ENCODE results near the gene TRIM36.

Gene TRIM36

DNA sequence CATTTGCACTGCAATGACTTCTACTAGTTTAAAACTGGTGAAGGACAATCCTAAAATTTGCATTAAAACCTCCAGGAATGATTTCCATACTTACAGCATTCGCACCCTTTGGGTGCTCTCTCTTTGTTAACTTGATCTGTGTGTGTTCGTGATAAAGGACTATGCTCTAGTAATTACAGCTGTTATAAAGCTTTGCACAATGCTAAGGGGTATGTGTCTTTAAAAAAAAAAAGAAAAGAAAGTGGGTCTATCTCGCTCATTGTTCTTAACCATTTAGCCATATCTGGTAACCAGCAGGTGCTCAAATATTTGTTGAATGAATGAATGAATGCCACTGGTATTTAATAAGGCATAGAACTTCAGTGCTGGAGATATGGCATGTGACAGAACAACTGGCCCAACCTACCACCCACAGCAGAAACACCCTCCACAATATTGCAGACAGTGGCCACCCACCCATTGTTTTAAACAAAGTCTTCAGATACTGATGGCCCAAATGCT, 8.7 kb downstream of the TRIM36 start:
- no peak for DNase-seq

DNA sequence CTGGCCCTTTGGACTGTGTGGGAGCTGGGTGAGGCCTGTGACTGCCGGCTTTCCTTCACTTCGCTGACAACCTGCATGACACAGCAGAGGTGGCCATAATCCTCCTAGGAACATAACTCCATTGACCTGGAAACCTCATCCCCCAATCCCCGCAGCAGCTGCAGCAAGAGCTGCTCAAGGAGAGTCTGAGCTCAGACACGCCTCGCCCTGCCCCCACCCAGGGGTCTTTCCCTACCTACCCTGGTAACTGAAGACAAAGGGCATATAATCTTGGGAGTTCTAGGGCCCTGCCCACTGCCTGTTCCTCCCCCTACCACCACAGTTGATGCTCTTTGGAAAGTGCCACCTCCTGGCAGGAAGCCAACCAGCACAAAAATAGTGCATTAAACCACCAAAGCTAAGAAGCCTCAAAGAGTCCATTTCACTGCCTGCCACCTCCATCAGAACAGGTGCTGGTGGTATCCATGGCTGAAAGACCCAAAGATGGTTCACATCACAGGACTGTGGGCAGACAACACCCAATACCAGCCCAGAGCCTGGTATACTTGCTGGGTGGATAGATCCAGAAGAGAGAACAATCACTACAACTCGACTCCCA, 18.4 kb downstream of the TRIM36 start:
- DNase-seq: no peak

DNA sequence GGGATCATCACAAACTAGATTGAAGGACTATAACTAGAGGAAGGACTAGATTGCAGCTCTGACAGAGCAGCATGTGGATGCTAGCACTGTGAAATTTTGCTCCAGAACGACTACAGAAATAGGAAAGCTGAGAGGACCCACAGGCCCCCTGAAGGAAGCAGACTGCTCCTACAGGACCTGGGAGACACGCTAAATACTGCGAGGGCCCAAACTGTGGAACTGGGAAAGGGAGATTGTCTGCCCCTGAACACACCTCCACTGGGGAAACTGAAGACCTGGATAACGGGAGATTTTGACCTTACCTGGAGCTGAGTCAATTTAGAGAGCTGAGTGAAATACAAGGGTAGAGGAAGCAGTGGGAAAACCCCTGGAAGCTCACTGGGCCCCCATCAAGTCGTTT, 19.2 kb downstream of the TRIM36 start:
- DNase-seq: no peak

DNA sequence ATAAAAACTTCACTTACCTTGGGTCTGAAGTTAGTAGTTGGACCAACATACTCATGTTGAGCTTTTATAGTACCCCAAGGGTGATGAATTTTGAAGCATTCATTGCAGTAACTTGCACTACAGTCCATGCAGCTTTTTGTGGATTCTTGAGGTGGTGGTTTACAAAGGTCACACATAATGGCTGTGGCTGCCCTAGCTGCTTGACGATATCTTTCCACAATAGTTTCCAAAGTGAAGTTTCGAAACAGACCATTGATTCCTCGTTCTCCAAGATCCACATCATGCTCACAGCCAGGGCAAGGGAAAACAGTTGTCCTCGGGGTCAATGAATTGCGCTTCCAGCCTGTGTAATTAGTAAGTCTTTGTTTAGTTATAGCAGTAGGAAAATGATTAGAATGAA, 22.7 kb downstream of the TRIM36 start:
- no peak for DNase-seq

DNA sequence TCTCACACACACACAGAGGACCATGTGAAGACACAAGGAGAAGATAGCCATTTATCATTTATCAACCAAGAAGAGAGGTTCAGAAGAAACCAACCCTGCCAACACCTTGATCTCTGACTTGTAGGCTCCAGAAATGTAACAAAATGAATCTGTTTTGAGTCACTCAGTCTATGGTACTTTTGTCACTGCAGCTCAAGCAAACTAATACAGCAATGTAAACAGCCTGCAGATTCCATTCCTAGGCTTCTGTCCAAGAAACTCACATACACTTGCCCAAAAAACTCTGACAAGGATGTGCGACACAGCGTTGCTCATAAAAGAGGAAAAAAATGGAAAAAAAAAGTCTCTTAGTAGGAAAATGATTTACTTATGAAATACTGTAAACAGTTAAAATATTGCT, 33.4 kb downstream of the TRIM36 start:
- DNase-seq: no peak

DNA sequence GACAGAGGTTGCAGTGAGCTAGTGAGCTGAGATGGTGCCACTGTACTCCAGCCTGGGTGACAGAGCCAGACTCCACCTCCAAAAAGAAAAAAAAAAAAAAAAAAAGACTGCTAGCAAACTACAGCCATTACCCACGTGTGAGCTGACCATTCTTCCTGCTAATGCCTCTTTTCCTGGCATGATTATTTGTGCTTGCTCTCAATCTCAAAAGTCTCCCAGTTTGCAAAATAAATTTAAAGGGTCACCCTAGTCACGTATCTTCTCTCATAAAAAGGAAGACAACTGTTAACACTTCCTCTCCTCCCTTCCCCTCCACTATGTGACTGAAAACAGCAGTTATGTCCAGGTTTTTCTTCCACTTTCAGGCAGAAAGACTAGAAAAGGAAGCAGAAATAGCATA, 37.2 kb downstream of the TRIM36 start:
- no peak for DNase-seq

DNA sequence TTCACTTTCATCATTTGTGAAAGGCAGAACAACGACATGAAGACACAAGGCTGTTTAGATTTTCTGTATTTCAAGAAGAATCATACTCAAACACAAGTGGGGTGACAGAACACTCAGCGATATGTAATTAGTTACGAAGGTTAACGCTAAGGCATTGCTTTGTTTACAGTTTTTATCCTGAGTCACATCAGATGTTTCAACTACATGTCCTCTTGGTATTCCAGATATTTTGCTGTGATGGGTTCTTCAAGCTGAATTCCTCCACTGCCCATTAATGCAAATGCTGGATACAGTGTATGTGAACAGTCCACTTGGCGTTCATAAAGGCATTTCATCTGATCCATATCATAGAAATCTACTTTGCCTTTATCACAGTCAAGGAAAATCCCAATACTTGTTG, 43.4 kb downstream of the TRIM36 start:
- no peak for DNase-seq

DNA sequence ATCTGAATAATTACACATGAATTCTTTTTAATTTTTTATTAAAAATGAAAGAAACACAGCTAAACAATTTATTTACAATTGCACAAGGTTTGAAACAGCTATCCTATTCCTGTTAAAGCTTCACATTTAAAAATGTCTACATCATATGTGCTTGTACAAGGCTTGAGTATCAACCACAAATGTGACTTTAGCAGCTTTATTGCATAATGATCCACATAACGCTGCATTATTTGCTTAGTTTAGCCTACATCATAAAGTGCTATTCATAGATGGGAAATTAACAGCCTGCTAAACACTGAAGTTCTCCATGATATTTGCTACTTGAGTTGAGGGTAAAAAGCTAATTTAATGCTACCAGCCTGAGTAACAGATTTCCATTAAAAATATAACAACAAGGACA, 45.0 kb downstream of the TRIM36 start:
- DNase-seq: no peak

DNA sequence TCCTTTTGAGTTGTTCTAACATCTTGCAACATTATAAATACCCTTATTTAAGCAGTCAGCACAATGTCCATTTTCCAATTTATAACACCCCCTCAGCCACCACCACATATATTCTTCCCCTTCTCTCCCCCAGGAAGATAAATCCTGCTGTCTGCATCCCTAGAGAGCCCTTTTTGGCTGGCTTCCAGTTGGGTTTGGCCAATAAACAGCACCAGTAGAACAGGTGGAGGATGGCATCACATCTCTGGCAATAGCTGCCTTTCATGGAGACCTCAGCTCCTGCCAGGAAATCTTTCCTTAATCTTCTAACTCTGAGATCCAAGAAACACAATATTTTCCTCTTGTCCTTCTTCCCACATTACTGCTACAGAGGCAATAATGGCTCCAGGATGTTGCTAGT, 53.7 kb downstream of the TRIM36 start:
- DNase-seq: no peak

DNA sequence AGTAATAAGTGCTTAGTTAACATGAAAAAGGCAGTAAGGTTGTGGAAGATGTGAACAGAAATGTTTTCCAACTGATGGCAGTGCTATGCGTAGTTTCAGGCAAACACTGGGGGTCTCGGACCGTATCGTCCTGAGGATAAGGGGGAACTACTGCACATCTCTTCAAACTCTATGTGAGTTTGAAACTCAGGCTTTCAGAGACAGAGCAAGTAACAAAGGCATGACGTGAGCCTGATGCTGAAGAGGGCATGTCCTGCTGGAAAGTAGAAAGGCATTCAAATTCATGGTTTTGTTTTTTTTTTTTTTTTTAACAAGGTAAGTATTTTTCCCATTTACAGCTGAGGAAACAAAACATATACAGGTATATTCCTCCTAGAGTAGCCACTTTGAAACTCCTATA, 59.9 kb downstream of the TRIM36 start:
- DNase-seq: no peak

DNA sequence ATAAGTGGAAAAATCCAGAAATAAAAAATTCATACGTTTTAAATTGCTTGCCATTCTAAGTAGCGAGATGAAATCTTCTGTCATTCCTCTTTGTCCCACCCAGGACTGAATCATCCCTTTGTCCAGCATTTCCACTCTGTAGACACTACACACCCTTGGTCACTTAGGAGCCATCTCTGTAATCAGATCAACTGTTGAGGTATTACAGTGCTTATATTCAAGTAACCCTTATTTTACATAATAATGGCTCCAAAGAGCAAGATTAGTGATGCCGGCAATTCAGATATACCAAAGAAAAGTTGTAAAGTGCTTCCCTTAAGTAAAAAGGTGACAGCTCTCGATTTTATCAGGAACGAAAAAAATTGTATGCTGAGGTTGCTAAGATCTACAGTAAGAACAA, 60.4 kb downstream of the TRIM36 start:
- DNase-seq: no peak

DNA sequence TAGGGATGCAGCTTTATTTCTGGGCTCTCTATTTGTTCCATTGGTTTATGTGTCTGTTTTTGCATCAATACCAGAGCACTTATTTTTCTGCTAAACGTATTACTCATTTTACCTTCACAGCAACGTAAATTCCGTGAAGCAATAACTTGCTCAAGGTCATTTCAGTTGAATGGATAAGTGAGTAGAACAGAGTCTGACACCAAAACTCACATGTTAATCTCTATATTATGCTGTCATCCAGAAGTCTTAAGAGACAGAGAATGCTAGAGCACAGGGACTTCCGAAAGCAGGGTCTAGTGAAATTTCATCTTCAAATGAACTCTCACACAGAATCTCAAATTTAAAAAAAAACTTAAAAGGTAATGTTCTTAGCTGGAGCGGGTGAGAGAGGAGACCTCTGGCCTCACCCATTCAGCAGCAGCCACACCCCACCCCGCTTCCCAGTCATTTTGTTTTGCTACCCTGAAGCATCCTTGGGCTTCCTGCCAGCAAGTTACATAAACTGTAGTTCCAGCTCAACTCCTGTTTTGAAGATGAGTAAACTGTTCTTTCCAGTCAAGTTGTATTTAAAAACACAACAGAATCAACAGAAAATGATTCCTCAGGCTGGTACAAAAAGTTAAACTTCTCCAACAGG, 69.3 kb downstream of the TRIM36 start:
- no peak for DNase-seq

DNA sequence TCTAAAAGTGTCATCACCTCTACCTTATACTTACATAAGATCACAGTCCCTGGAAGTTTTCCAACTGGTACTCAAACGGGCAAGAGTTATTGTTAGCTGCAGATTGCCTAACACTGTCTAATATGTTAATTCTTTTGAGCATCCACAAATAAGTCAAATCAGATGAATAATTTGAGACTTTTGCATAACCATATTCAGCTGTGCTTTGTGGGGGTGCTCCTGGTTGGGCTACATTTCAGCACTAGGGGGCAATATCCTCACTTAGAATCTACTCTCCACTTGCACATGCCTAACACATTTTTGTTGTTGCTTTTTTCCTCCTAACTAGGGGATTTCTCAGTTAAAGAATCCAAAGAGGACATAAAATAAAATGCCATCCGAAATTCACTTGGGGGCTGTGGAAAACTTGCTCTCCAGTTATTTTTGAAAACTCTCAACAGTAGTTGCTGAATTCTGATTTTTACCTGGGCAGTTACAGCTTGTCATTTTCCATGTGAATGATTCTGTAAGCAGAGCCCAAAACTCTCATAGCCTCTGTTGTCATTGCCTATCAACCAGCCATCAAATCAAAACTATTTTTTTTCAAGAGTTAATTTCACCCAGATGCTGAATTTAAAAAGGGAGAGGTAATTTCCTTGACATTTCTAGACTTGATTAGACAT, 71.5 kb downstream of the TRIM36 start:
- DNase-seq: no peak

DNA sequence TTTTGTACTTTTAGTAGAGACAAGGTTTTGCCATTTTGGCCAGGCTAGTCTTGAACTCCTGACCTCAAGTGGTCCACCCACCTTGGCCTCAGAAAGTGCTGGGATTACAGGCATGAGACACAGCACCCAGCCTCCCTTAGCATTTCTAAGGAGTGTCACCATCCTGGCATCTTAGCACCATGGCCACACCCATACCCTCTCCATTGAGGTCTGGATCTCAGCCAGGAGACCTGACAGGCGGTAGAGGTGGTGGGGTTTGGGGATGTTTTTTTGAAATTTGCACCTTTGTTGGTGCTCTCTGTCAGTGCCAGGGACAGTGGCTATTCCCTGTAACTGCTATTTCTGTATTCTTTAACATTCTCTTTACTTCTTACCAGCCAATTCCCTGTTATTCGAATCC, 72.5 kb downstream of the TRIM36 start:
- no peak for DNase-seq

DNA sequence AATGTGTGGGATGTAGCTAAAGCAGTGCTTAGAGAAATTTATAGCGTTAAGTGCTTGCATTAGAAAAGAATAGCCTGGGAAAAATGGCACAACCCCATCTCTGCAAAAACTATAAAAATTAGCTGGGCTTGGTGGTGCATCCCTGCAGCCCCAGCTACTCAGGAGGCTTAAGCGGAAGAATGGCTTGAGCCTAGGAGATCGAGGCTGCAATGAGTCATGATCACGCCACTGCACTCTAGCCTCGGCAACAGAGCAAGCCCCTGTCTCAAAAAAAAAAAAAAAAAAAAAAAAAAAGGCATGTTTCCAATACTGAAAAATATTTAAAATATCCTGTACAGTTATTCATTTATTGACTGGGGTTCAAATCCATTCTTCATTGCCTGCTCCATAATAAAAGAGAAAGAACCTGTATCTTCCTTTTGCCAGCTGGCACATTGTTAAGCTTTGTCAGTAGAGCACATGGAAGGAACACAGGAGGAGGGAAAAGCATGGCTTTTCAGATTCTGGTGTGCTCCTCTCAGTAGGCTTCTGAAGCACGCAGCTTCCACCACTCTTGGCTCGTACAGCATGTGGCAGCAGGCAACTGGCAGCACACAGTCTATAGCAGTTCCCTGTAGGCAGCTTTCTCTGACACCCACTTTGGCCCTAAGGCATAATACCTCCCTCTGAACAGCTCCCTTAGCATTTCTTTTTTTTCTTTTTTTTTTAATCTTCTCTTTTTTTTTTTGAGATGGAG, 73.5 kb downstream of the TRIM36 start:
- no peak for DNase-seq

DNA sequence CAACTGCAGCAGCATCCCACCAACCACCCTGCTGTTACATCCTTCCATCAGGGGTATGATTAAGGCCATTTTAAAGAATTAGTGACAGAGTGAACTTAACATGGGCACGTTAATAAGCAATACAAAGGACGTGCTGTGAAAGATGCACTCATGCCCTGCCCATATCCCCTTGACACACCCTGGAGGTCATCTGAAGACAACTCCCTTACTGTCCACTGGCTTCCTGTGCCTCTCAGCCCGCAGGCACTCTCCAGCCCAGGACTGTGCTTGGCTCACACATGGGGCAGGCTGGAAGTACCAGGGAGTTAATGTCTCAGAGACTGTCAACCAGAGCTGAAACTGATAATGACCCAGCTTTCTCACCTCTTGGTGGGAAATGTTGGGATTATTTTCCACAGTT, 81.8 kb downstream of the TRIM36 start:
- no peak for DNase-seq

DNA sequence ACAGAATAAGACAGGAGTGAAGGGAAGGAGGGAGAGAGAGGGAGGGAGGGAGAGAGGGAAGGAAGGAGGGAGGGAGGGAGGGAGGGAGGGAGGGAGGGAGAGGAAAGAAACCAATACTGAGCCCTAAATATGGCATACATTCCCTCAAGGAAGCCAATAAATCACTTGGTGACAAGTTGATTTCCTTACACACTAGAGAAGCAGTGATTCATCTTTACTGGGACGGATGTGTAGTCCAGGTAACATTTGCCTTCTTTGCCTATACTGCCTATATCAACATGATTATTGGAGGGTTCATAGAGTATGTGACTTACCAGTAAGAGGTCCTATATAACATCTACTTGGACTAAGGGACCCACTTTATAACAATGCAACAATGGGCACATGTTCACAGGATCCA, 83.2 kb downstream of the TRIM36 start:
- no peak for DNase-seq

DNA sequence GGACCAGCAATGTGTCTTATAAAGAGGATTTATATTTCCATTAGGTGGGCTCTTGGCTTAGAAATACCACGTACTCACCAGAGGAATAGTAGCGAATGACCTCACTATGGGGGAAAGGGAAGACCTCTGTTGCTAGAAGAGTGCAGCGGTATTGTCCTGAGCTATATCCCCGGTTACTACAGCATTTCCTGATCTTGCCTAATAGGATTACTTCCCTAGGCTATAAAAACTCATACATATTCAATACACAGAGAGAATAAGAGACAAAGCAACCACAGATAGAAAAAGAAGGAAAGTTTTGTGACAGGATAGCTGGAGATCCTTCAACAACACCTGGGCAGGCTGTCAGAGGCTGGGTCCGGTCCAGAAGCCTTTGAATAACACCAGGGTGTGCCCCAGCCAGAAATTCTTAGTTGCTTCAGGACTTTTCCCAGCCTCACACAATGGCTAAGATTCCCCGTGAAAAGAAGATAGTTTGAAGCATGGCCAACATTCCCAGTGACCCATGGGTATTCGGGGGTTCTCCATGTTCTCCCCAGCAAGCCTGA, 85.4 kb downstream of the TRIM36 start:
- DNase-seq: no peak

DNA sequence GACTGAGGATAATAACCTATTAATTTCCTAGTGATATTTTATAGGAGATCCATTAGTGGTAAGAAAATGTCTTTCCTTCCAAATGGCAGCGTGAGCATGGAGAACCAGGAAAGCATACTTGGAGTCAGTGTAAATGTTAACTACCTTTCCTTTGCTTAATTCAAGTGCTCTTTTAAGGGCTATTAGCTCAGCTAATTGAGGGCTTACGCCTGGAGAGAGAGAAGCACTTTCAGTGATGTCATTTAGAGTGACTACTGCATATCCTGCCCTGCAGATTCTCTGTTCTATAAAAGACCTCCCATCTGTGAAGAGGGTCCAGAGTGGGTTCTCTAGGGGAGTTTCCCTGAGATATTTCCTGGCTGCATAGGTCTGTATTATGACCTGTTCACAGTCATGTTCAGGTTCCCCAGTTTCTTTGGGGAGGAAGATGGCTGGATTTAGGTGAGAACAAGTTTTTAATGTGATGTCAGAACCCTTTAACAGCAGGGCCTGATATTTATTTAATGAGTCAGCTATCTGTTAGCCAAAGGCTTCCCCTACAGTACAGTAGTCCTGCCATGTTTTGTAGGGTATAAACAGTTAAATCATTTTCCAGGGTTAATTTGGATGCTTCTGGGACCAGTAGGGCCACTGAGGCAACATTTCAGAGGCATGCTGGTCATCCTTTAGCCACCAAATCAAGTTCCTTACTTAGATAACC, 89.6 kb downstream of the TRIM36 start:
- DNase-seq: no peak

All from stimulated activated CD8-positive, alpha-beta memory T cell treated with anti-CD3 and anti-CD28 coated beads, Interleukin-4, amount 100 ng/mL, for 48 hours (primary cell).